Naive thymus-derived CD4-positive, alpha-beta T cell (primary cell): ENCODE results near the gene CHRNA1. TPM values are rescaled to one million over a fixed set of nuclear protein-coding genes. Genes with fewer than 3 reads are reported as not detected.

Experiments used
- ATAC-seq: fragments of 150-1000 bp; cut with Tn5 transposase; 2 replicates; pipeline ENCODE4 v1.10.0; 2021; ENCODE audit warnings: mild to moderate bottlenecking, moderate library complexity
- CTCF ChIA-PET: fragments of 350-600 bp; sonication (Branson Sonifier 250); formaldehyde crosslinking; loops from one replicate; lab custom pipeline; 2021; ENCODE audit warnings: antibody characterized with exemption; lab: Charles Lee
- POLR2A ChIA-PET: fragments of 350-600 bp; sonication (Branson Sonifier 250); formaldehyde crosslinking; loops from one replicate; lab custom pipeline; 2021; ENCODE audit warnings: antibody characterized with exemption, inconsistent platforms; lab: Charles Lee
- DNase-seq, 9 donors: peaks; one replicate each; pipeline versions ENCODE4 v3.0.0 to v3.0.0-alpha.2; 2020 to 2022; ENCODE audit warnings: mixed read lengths in 1 of 9
- H3K27ac ChIP-seq: one replicate; pipeline ENCODE4 v1.7.0; 2013; ENCODE audit warnings: mild to moderate bottlenecking, low read depth, low read length, moderate library complexity
- H3K27me3 ChIP-seq, 2 donors: one replicate each; pipeline ENCODE4 v1.7.0; 2013; ENCODE audit warnings: low read length in 2 of 2, mild to moderate bottlenecking in 2 of 2, moderate library complexity in 2 of 2; ENCODE audit not compliant: control insufficient read depth in 2 of 2, insufficient read depth in 2 of 2
- H3K36me3 ChIP-seq, 3 experiments: 1 replicate in 2 of 3; 2 replicates in 1 of 3; pipeline ENCODE4 v1.7.0; 2013; ENCODE audit warnings: low read length in 3 of 3, mild to moderate bottlenecking in 3 of 3, moderate library complexity in 1 of 3; ENCODE audit not compliant: insufficient read depth in 3 of 3, control insufficient read depth in 2 of 3
- H3K4me1 ChIP-seq, 2 donors: one replicate each; pipeline ENCODE4 v1.7.0; 2013; ENCODE audit warnings: low read length in 2 of 2, mild to moderate bottlenecking in 2 of 2, moderate library complexity in 1 of 2; ENCODE audit not compliant: control insufficient read depth in 2 of 2, insufficient read depth in 2 of 2
- H3K4me3 ChIP-seq: 2 replicates; pipeline ENCODE4 v1.7.0; 2013; ENCODE audit warnings: mild to moderate bottlenecking, low read length
- H3K9me3 ChIP-seq, 3 experiments: 1 replicate in 2 of 3; 2 replicates in 1 of 3; pipeline ENCODE4 v1.7.0; 2013; ENCODE audit warnings: low read length in 3 of 3; ENCODE audit not compliant: control insufficient read depth in 2 of 3
- H3K27ac Mint-ChIP-seq, 9 donors: one replicate each; pipeline ENCODE4 v1.8.0; 2020 to 2022; ENCODE audit warnings: mixed read lengths in 9 of 9, mild to moderate bottlenecking in 8 of 9, moderate library complexity in 5 of 9, inconsistent platforms in 2 of 9
- H3K27me3 Mint-ChIP-seq, 5 donors: one replicate each; pipeline ENCODE4 v1.8.0; 2021 to 2022; ENCODE audit warnings: mixed read lengths in 5 of 5, mild to moderate bottlenecking in 1 of 5
- H3K36me3 Mint-ChIP-seq, 5 donors: one replicate each; pipeline ENCODE4 v1.8.0; 2020 to 2022; ENCODE audit warnings: mixed read lengths in 5 of 5, mild to moderate bottlenecking in 3 of 5, inconsistent platforms in 1 of 5
- H3K4me1 Mint-ChIP-seq, 7 donors: one replicate each; pipeline ENCODE4 v1.8.0; 2020 to 2022; ENCODE audit warnings: mixed read lengths in 7 of 7, mild to moderate bottlenecking in 3 of 7, inconsistent platforms in 1 of 7
- H3K4me3 Mint-ChIP-seq, 10 donors: one replicate each; pipeline ENCODE4 v1.8.0; 2020 to 2022; ENCODE audit warnings: mild to moderate bottlenecking in 10 of 10, mixed read lengths in 10 of 10, moderate library complexity in 6 of 10, inconsistent platforms in 2 of 10
- H3K9me3 Mint-ChIP-seq, 11 donors: one replicate each; pipeline ENCODE4 v1.8.0; 2020 to 2022; ENCODE audit warnings: mixed read lengths in 11 of 11, mild to moderate bottlenecking in 4 of 11, inconsistent platforms in 1 of 11, moderate library complexity in 1 of 11
- intact Hi-C, 2 donors: fragments of 100-400 bp; cut with micrococcal nuclease; formaldehyde crosslinking; loops; one replicate each; pipeline ENCODE4 v1.15.1; 2023
- polyA plus RNA-seq, 2 donors: library from polyadenylated mRNA; unstranded; fragments of 300-500 nt; fragmentation: Illumina TruSeq; gene quantifications; one replicate each; pipeline ENCODE4 v1.2.3, GENCODE V29; 2021
- total RNA-seq, 6 experiments: library from RNA in 5 of 6; stranded (reverse) in 5 of 6; gene quantifications; 1 replicate in 5 of 6; 2 replicates in 1 of 6; pipeline ENCODE4 v1.2.3 and lab custom pipeline; 2021 to 2026

The CHRNA1 gene
- total and polyA plus RNA-seq, 7 experiments from 2014 or later = not detected

- Mint-ChIP-seq H3K27ac (peak overlapping the region in 2 of 9 donors; percentile 41 to 85), H3K27me3 (no peaks in the 10 kb centered on the region)
Observed at GRCh38 chr2:174784909-174785308, 20.6 kb upstream of the CHRNA1 start.

DNA sequence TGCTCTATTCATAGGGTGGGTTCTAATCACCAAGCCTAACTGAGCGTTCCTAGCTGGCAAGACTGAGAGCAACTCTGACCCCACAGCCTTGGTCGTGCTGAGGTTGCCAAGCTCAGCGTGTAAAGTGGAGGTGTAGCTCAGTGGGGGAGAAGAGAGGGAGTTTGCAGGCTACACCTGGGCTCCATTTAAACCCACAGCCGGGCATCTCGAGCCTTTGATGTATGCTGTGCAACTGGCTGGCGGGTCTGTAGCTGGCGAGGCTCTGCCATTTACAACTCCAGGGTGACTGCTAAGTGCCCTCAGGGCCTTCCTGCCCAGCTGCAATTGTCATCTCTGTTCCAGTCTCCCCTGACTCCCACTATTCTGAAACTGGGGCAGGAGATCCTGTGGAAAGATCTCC, 20.0 kb upstream of the CHRNA1 start:
- no peaks in the 10 kb centered on the region for H3K27me3 ChIP-seq
- intact Hi-C loops = no loop called here
- Mint-ChIP-seq H3K4me1 (peaks cover 12 to 32% (median 23%) of the 10 kb centered on the region in 7 donors), H3K27ac (peak overlapping the region in 1 of 9 donors; percentile 72), H3K4me3 (no peak overlapping the region), H3K36me3 (no peaks in the 10 kb centered on the region), H3K27me3 (no peaks in the 10 kb centered on the region), H3K9me3 (no peaks in the 10 kb centered on the region)
- ChIA-PET CTCF (no interaction called here), POLR2A (no interaction called here)
- no peaks in the 10 kb centered on the region for H3K36me3 ChIP-seq
- no peak overlapping the region for H3K27ac ChIP-seq
- no peak for DNase-seq
- H3K9me3 ChIP-seq = no peaks in the 10 kb centered on the region
- no peak overlapping the region for H3K4me3 ChIP-seq
- no peak for ATAC-seq
- H3K4me1 ChIP-seq = peaks cover 4 to 13% of the 10 kb centered on the region in 2 donors

More at GRCh38 chr2:174784909-174785308, 20.6 kb upstream of the CHRNA1 start:
- CTCF ChIA-PET = no interaction called here
- no peaks in the 10 kb centered on the region for H3K9me3 Mint-ChIP-seq
- H3K4me3 ChIP-seq = no peak overlapping the region
- ATAC-seq (no peak), DNase-seq (no peak)
- POLR2A ChIA-PET = interaction anchor here (1.2 kb wide), 1 partner anchor 11 kb away, joined by 3 read pairs; no protein-coding TSS in a partner anchor
- peaks cover 0 to 7% of the 10 kb centered on the region in 2 donors for H3K4me1 ChIP-seq
- no peaks in the 10 kb centered on the region for H3K36me3 ChIP-seq
- peaks cover 9 to 29% (median 18%) of the 10 kb centered on the region in 7 donors for H3K4me1 Mint-ChIP-seq
- no peaks in the 10 kb centered on the region for H3K9me3 ChIP-seq
- H3K4me3 Mint-ChIP-seq = no peak overlapping the region
- no peaks in the 10 kb centered on the region for H3K27me3 ChIP-seq
- H3K27ac ChIP-seq = no peak overlapping the region
- H3K36me3 Mint-ChIP-seq = no peaks in the 10 kb centered on the region
- intact Hi-C loops = no loop called here

DNA sequence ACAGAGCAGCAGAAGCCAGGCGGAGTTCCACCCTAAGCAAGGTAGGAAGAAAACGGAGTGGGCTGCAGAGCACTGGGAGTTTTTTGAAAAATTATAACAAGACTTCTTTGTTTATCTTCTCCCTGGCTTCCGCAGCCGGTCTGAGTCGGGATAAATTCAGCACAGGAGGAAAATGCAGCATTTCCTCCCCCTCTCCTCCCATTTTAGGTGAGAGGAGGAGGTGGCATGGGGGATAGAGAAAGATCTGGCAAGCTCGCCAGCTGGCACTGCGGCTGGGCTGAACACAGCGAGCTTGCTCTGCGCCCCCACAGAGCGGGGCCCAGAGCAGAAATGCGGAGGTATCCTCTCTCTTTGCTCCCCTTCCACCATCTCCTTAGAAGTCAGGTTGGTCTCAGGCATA, 17.7 kb upstream of the CHRNA1 start:
- Mint-ChIP-seq H3K4me1 (peaks cover 27 to 42% (median 33%) of the 10 kb centered on the region in 7 donors), H3K4me3 (no peak overlapping the region), H3K27me3 (no peaks in the 10 kb centered on the region), H3K36me3 (peaks cover 0 to 2% (median 0%) of the 10 kb centered on the region in 5 donors), H3K27ac (peak overlapping the region in 4 of 9 donors; percentile 10 to 96 (median 28)), H3K9me3 (no peaks in the 10 kb centered on the region)
- no peak overlapping the region for H3K4me3 ChIP-seq
- ATAC-seq = no peak
- peaks cover 28 to 29% of the 10 kb centered on the region in 2 donors for H3K4me1 ChIP-seq
- no peaks in the 10 kb centered on the region for H3K36me3 ChIP-seq
- no peaks in the 10 kb centered on the region for H3K9me3 ChIP-seq
- no peak for DNase-seq
- H3K27me3 ChIP-seq = no peaks in the 10 kb centered on the region
- no peak overlapping the region for H3K27ac ChIP-seq
- ChIA-PET POLR2A (no interaction called here), CTCF (interaction anchor here (0.9 kb wide), 1 partner anchor 79 kb away, joined by 3 read pairs; no protein-coding TSS in a partner anchor)
- intact Hi-C loops = no loop called here

DNA sequence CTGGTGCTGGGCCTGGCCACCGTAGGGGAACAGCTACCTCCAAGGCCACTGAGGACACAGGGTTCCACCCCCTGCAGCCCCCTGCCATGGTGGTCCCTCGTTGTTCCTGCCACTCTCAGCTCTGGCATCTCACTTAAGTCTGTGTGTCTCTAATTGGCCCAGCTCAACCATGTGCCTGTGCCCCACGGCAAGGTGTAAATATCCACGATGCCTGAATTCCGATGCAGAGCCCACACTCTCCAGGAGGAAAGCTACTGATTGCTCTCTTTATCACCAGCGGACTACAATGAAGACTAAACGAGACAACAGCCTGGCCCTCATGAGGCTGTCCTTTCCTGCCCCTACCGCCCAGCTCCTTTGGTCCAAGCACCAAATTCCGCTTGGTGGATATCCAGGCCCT, 17.0 kb upstream of the CHRNA1 start:
- Histone ChIP-seq H3K9me3 (no peaks in the 10 kb centered on the region), H3K36me3 (no peaks in the 10 kb centered on the region), H3K4me3 (no peak overlapping the region), H3K27ac (no peak overlapping the region), H3K27me3 (no peaks in the 10 kb centered on the region), H3K4me1 (peaks cover 28 to 32% of the 10 kb centered on the region in 2 donors)
- POLR2A ChIA-PET = no interaction called here
- Mint-ChIP-seq H3K36me3 (peaks cover 0 to 2% (median 0%) of the 10 kb centered on the region in 5 donors), H3K4me1 (peaks cover 29 to 46% (median 39%) of the 10 kb centered on the region in 7 donors), H3K27ac (peak overlapping the region in 6 of 9 donors; percentile 14 to 96 (median 56)), H3K9me3 (no peaks in the 10 kb centered on the region), H3K27me3 (no peaks in the 10 kb centered on the region), H3K4me3 (no peak overlapping the region)
- DNase-seq (no peak), ATAC-seq (no peak)
- CTCF ChIA-PET = interaction anchor here (0.9 kb wide), 1 partner anchor 80 kb away, joined by 3 read pairs; no protein-coding TSS in a partner anchor
- intact Hi-C loops = no loop called here

GRCh38 chr2:174780856-174781255, 16.6 kb upstream of the CHRNA1 start:
- POLR2A ChIA-PET = no interaction called here

GRCh38 chr2:174780191-174780840, 16.0 kb upstream of the CHRNA1 start:
- H3K4me1 Mint-ChIP-seq = peaks cover 34 to 54% (median 49%) of the 10 kb centered on the region in 7 donors
- Histone ChIP-seq H3K4me1 (peaks cover 28 to 39% of the 10 kb centered on the region in 2 donors), H3K27ac (no peak overlapping the region), H3K9me3 (no peaks in the 10 kb centered on the region), H3K27me3 (no peaks in the 10 kb centered on the region), H3K36me3 (no peaks in the 10 kb centered on the region), H3K4me3 (no peak overlapping the region)
- H3K27me3 Mint-ChIP-seq = no peaks in the 10 kb centered on the region
- CTCF ChIA-PET = interaction anchor here (0.8 kb wide), 1 partner anchor 31 kb away, joined by 3 read pairs; no protein-coding TSS in a partner anchor
- H3K27ac Mint-ChIP-seq = peak overlapping the region in 8 of 9 donors; percentile 26 to 97 (median 84)
- POLR2A ChIA-PET = no interaction called here
- H3K9me3 Mint-ChIP-seq = no peaks in the 10 kb centered on the region
- H3K4me3 Mint-ChIP-seq = no peak overlapping the region
- peaks cover 0 to 2% (median 0%) of the 10 kb centered on the region in 5 donors for H3K36me3 Mint-ChIP-seq
- intact Hi-C loops = no loop called here
- DNase-seq = no peak
- no peak for ATAC-seq

More at GRCh38 chr2:174780856-174781255, 16.6 kb upstream of the CHRNA1 start:
- intact Hi-C loops = no loop called here
- Mint-ChIP-seq H3K27me3 (no peaks in the 10 kb centered on the region), H3K4me1 (peaks cover 33 to 50% (median 44%) of the 10 kb centered on the region in 7 donors), H3K9me3 (no peaks in the 10 kb centered on the region), H3K36me3 (peaks cover 0 to 2% (median 0%) of the 10 kb centered on the region in 5 donors), H3K4me3 (no peak overlapping the region), H3K27ac (peak overlapping the region in 7 of 9 donors; percentile 21 to 97 (median 92))
- Histone ChIP-seq H3K27ac (no peak overlapping the region), H3K4me1 (peaks cover 28 to 37% of the 10 kb centered on the region in 2 donors), H3K9me3 (no peaks in the 10 kb centered on the region), H3K27me3 (no peaks in the 10 kb centered on the region), H3K36me3 (no peaks in the 10 kb centered on the region), H3K4me3 (no peak overlapping the region)
- CTCF ChIA-PET = interaction anchor here (0.9 kb wide), 1 partner anchor 80 kb away, joined by 3 read pairs; no protein-coding TSS in a partner anchor
- DNase-seq (no peak), ATAC-seq (no peak)
